ES-I3 (cell line): ENCODE results near the gene SPATS1.

Experiments used
- H3K36me3 ChIP-seq: 2 replicates; pipeline ENCODE4 v1.6.1; 2013; ENCODE audit warnings: mild to moderate bottlenecking, low read length, control low read depth, moderate library complexity; ENCODE audit not compliant: insufficient read depth
- H3K4me1 ChIP-seq: 2 replicates; pipeline ENCODE4 v1.6.1; 2013; ENCODE audit warnings: mild to moderate bottlenecking, control low read depth, low read length; ENCODE audit not compliant: insufficient read depth
- H3K9ac ChIP-seq: 2 replicates; pipeline ENCODE4 v1.6.1; 2013; ENCODE audit warnings: low read depth, mild to moderate bottlenecking, low read length, moderate library complexity
- H3K9me3 ChIP-seq: 2 replicates; pipeline ENCODE4 v1.6.1; 2013; ENCODE audit warnings: mild to moderate bottlenecking, low read length, moderate library complexity; ENCODE audit not compliant: control insufficient read depth, insufficient read depth

SPATS1 gene

GRCh38 chr6:44342489-44342888 is at the start of gene SPATS1:
TSS of gene SPATS1 (plus strand) at chr6:44342650. CDS start at chr6:44343096, 446 bp downstream.
- Histone ChIP-seq H3K9ac (peak within 1 kb of the TSS; percentile 39; the same call in 1 of the 2 replicates), H3K4me1 (no peaks in the 10 kb centered on the region), H3K9me3 (no peaks in the 10 kb centered on the region), H3K36me3 (no peaks in the 10 kb centered on the region)

- Histone ChIP-seq H3K4me1 (peaks cover 4% of the 10 kb centered on the region; the same call in 1 of the 2 replicates), H3K9me3 (no peaks in the 10 kb centered on the region), H3K9ac (no peak overlapping the region), H3K36me3 (no peaks in the 10 kb centered on the region)
Observed at GRCh38 chr6:44292661-44293365, 49.6 kb upstream of the SPATS1 start.

- Histone ChIP-seq H3K4me1 (peaks cover 4% of the 10 kb centered on the region; the same call in 1 of the 2 replicates), H3K9ac (no peak overlapping the region), H3K36me3 (no peaks in the 10 kb centered on the region), H3K9me3 (no peaks in the 10 kb centered on the region)
Observed at GRCh38 chr6:44294832-44295791, 47.3 kb upstream of the SPATS1 start.

GRCh38 chr6:44297063-44298038 is 45.1 kb upstream of the SPATS1 start:
- Histone ChIP-seq H3K4me1 (peaks cover 4% of the 10 kb centered on the region; the same call in 1 of the 2 replicates), H3K9me3 (no peaks in the 10 kb centered on the region), H3K36me3 (no peaks in the 10 kb centered on the region; the same call in 1 of the 2 replicates), H3K9ac (peak overlapping the region; percentile 89)

GRCh38 chr6:44298055-44298803 is 44.2 kb upstream of the SPATS1 start:
- peaks cover 2% of the 10 kb centered on the region for H3K36me3 ChIP-seq
- peaks cover 4% of the 10 kb centered on the region; the same call in 1 of the 2 replicates for H3K4me1 ChIP-seq
- no peaks in the 10 kb centered on the region for H3K9me3 ChIP-seq
- H3K9ac ChIP-seq: peak overlapping the region; percentile 89

GRCh38 chr6:44298864-44299263 is 43.6 kb upstream of the SPATS1 start:
- peaks cover 5% of the 10 kb centered on the region for H3K36me3 ChIP-seq
- no peaks in the 10 kb centered on the region for H3K9me3 ChIP-seq
- peaks cover 4% of the 10 kb centered on the region; the same call in 1 of the 2 replicates for H3K4me1 ChIP-seq
- no peak overlapping the region for H3K9ac ChIP-seq

GRCh38 chr6:44300292-44300823 is 42.1 kb upstream of the SPATS1 start:
- Histone ChIP-seq H3K9ac (no peak overlapping the region), H3K9me3 (no peaks in the 10 kb centered on the region), H3K4me1 (peaks cover 4% of the 10 kb centered on the region; the same call in 1 of the 2 replicates), H3K36me3 (peaks cover 13% of the 10 kb centered on the region)

GRCh38 chr6:44301106-44301505 is 41.3 kb upstream of the SPATS1 start:
- Histone ChIP-seq H3K36me3 (peaks cover 16% of the 10 kb centered on the region), H3K4me1 (peaks cover 4% of the 10 kb centered on the region; the same call in 1 of the 2 replicates), H3K9ac (no peak overlapping the region), H3K9me3 (no peaks in the 10 kb centered on the region)

- Histone ChIP-seq H3K9me3 (no peaks in the 10 kb centered on the region), H3K36me3 (peaks cover 21% of the 10 kb centered on the region), H3K9ac (no peak overlapping the region), H3K4me1 (no peaks in the 10 kb centered on the region; the same call in 1 of the 2 replicates)
Observed at GRCh38 chr6:44301782-44302564, 40.5 kb upstream of the SPATS1 start.

- Histone ChIP-seq H3K9me3 (no peaks in the 10 kb centered on the region), H3K4me1 (no peaks in the 10 kb centered on the region; the same call in 1 of the 2 replicates), H3K9ac (no peak overlapping the region), H3K36me3 (peaks cover 21% of the 10 kb centered on the region)
Observed at GRCh38 chr6:44302856-44303255, 39.6 kb upstream of the SPATS1 start.

GRCh38 chr6:44303842-44304241 is 38.6 kb upstream of the SPATS1 start:
- no peaks in the 10 kb centered on the region; the same call in 1 of the 2 replicates for H3K4me1 ChIP-seq
- H3K9ac ChIP-seq: no peak overlapping the region
- no peaks in the 10 kb centered on the region for H3K9me3 ChIP-seq
- H3K36me3 ChIP-seq: peaks cover 22% of the 10 kb centered on the region
